ENCODE results near the gene TRMT112.

TRMT112 gene

DNA sequence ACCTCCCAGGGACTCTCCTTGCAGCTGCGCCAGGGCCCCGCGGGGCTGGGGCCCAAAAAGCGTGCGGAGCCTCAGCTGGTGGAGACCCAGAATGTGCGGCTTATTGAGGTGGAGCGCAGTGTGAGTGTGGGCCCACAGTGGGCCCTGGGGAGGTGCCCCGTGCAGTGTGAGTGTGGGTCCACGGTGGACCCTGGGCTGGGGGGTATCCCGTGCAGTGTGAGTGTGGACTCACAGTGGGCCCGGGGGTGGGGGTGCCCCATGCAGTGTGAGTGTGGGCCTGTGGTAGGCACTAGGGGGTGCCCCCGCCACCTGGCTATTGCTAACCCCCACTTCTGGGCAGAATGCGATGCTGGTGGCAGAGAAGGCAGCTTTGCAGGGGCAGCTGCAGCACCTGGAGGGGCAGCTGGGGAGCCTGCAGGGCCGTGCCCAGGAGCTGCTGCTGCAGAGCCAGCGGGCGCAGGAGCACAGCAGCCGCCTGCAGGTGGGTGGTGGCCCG, 33.8 kb upstream of the TRMT112 start:
- no peak for DNase-seq (ENCODE audit: low read depth in 3 of 3)

DNA sequence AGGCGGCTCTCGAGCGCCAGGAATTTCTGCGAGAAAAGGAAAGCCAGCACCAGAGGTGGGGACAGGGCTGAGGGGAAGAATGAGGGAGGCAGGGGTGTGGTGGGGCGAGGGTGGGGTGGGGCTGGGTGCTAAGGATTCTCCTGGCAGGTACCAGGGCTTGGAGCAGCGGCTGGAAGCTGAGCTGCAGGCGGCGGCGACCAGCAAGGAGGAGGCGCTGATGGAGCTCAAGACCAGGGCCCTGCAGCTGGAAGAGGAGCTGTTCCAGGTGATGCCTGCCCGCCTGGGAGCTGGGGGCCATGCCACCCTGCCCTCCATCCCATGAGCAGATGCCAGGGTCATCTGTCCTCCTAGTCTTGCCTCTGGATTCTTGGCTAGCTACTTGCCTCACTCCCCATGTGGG, 32.0 kb upstream of the TRMT112 start:
- DNase-seq (ENCODE audit: low read depth in 3 of 3) = no peak

DNA sequence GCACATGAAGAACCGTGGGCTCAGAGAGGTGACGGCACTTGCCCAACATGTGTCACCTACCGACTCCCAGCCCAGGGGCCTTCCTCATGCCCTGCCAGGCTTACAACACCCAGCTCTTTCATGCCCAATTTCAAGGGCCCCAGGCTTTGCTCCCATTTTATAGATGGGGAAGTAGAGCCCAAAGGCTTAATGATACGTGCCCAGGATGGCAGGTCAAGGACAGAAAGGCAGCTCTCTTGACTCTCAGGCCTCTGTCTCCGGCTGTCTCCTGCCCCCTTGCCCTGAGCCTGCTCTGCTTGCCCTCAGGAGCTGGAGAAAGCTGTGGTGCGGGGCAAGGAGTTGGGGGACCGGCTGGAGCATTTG, 31.6 kb upstream of the TRMT112 start:
- no peak for DNase-seq (ENCODE audit: low read depth in 3 of 3)

DNA sequence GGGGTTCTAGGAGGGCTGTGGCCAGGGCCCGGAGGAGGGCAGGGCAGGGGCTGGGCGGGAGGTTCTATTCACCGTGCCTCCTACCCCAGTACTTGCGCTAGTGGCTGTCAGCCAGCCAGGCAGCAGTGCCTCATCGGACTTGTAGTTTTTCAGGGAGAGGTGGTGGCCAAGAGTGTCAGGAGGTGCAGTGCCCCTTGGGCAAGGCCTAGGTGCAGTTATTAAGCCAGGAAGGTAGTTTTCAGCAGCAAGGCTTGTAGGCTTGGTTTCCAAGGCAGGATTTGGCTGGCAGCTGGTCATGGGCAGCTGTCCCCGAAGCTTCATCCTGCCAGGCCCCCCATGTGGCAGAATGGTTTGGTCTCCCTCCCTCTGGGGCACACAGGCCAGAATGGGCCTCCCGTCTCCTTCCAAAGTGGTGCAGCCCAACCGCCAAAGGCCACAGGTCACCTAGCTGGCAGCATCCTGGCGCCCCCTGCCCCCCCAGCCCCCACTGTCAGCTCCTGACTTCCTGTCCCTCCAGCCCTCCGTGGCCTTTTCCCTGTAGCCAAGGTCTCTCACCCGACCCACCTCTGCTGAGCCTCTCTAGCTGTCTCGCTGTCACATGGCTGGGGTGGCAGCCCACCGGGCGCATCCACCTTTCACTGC, 31.1 kb upstream of the TRMT112 start:
- DNase-seq (ENCODE audit: low read depth in 3 of 3) = no peak

DNA sequence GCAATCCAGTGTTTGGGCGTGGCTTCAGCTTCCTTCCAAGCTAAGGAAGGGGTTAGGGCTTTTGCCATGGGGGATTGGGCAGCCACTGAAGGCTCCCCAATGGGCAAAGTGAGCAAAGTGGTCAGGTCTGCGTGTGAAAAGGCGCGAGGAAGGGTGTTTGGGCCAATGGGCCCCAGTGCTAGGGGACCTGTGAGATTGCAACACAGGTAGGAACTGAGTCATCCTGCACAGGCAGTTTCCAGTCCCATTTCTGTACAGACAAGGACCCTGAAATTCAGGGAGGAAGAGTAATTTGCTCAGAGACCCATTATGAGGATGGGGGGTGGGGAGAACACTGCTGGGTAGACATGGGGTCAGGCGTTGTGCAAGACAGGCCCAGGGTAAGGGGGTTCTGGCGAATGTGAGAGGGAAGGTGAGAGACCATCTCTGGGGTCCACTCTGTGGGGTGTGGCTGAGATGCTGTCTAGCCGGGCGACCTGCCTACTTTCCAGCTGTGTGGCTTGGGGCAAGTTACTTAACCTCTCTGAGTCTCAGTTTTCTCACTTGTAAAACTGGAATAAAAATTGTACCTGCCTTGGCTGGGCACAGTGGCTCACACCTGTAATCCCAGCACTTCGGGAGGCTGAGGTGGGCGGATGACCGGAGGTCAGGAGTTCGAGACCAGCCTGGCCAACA, 30.0 kb upstream of the TRMT112 start:
- DNase-seq (ENCODE audit: low read depth in 3 of 3) = no peak

DNA sequence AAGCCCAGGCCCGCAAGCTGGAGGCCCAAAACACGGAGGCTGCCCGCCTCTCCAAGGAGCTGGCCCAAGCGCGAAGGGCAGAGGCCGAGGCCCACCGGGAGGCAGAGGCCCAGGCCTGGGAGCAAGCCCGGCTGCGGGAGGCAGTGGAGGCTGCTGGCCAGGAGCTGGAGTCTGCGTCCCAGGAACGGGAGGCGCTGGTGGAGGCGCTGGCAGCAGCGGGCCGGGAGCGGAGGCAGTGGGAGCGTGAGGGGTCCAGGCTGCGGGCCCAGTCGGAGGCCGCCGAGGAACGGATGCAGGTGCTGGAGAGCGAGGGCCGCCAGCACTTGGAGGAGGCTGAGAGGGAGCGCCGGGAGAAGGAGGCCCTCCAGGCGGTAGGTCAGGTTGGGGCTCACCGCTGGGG, 27.4 kb upstream of the TRMT112 start:
- no peak for DNase-seq (ENCODE audit: low read depth in 3 of 3)

DNA sequence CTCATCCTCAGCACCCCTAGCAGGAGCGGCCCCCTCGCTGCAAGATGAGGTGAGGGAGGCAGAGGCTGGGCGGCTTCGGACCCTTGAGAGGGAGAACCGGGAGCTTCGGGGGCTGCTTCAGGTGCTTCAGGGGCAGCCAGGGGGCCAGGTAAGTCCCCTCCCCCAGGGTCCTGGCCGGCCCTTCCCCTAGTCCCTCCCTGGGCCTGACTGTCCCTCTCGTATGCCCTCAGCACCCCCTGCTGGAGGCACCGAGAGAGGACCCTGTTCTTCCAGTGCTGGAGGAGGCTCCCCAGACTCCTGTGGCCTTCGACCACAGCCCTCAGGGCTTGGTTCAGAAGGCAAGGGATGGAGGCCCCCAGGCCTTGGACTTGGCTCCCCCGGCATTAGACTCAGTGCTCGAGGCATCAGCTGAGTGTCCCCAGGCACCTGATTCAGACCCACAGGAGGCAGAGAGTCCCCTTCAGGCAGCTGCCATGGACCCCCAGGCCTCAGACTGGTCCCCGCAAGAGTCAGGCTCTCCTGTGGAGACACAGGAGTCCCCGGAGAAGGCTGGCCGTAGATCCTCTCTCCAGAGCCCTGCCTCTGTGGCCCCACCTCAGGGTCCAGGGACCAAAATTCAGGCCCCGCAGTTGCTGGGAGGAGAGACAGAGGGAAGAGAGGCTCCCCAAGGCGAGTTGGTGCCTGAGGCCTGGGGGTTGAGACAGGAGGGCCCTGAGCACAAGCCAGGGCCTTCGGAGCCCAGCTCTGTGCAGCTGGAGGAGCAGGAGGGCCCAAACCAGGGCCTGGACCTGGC, 26.6 kb upstream of the TRMT112 start:
- no peak for DNase-seq (ENCODE audit: low read depth in 3 of 3)

DNA sequence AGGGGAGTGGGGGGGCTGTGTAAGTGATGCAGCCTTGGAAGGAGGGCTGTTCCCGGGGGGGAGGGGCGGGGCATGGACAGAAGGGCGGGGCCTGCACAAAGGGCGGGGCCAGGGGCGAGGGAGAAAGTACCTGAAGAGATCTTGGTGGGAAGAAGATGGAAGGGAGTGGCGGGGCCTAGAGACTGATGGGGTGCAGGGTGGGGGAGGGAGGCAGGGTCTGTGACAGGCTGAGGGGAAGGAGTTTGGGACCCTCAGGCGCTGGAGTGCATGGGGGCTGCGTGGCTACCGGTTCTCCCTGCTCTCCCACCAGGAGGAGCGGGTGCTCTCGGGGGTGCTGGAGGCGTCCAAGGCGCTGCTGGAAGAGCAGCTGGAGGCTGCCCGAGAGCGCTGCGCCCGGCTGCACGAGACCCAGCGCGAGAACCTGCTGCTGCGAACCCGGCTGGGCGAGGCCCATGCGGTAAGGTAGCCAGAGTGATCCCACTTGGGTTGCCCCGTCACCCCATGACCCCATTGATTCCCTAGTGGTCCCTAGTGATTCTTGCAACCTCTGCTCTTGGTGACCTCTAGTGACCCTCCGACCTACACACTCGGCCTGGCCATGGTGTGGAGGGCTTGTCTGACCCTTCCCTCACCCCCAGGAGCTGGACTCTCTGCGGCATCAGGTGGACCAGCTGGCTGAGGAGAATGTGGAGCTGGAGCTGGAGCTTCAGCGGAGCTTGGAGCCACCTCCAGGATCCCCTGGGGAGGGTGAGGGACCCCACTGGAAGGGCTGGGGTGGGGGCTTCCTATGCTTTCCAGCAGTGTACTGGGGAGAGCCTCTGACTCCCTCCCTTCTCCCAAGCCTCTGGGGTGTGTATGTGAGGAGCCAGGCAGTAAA, 25.7 kb upstream of the TRMT112 start:
- peak in 1 of 3 experiments; percentile 31 for DNase-seq (ENCODE audit: low read depth in 3 of 3)

DNA sequence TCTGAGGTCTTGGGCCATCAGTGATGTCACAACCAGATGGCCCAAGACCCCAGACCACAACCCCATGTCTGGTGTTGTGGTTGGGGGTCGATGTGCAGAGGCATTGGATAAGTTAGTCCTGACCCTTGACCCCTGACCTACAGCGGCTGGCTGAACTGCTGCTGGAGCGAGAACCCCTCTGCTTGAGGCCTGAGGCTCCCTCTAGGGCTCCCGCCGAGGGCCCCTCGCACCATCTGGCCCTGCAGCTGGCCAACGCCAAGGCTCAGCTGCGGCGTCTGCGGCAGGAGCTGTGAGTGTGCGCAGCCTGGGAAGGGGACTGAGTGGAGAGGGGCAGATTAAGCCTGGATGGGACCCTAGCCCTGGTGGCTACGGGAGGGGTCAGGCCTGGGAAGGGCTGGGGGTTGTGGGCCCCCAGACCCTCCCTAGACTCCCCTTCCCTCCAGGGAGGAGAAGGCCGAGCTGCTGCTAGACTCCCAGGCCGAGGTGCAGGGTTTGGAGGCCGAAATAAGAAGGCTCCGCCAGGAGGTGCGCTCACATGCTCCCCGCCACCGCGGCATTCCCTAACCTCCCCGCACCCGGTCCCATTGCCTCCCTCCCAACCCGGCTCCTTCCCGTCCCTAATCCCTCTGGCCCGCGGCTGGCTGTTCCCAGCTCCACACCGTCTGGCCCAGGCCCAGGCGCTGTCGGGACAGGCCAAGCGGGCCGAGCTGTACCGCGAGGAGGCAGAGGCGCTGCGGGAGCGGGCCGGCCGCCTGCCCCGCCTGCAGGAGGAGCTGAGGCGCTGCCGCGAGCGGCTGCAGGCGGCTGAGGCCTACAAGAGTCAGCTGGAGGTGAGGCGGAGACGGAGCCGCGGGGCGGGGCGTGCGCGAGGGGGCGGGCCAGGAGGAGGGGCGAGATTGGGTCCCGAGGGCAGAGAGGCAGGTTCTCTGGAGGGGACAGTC, 24.8 kb upstream of the TRMT112 start:
- DNase-seq (ENCODE audit: low read depth in 3 of 3) = peak; percentile 78 to 93 (median 79)

DNA sequence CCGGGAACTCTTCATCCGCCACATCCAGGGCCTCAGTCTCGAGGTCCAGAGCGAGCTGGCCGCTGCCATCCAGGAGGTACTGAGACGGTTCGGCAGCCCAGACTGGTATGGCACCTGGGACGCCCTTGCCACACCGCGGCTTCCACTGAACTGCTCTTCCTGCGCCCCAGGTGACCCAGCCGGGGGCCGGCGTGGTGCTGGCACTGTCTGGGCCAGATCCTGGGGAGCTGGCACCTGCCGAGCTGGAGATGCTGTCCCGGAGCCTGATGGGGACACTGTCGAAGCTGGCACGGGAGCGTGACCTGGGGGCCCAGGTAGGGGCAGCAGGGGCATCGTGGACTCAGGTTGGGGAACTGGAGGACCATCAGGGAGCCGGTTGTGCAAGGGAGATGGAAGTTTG, 24.1 kb upstream of the TRMT112 start:
- DNase-seq (ENCODE audit: low read depth in 3 of 3) = no peak

DNA sequence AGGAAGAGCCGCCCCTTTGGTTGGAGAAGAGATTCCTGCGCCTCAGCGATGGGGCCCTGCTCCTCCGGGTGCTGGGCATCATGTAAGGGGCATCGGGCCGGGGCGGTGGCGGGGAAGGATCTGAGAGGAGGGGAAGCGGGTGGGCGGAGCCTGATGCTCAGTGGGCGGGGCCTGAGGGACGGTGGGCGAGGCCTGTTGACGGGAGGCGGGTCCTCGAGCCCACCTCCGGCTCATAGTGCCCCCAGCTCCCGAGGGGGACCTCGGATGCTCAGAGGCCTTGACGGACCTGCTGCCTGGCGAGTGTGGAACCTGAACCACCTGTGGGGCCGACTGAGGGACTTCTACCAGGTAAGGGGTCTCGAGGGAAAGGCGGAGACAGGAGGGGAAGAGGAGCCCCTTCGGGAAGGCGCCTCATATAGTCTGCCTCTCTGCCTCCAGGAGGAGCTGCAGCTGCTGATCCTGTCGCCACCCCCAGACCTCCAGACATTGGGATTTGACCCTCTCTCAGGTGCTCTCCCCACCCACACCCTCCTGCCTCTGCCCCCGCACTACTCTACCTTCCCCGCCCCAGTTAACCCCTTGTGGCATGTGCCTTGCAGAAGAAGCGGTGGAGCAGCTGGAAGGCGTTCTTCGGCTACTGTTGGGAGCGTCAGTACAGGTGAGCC, 23.4 kb upstream of the TRMT112 start:
- DNase-seq (ENCODE audit: low read depth in 3 of 3) = peak; percentile 62 to 81 (median 66)

DNA sequence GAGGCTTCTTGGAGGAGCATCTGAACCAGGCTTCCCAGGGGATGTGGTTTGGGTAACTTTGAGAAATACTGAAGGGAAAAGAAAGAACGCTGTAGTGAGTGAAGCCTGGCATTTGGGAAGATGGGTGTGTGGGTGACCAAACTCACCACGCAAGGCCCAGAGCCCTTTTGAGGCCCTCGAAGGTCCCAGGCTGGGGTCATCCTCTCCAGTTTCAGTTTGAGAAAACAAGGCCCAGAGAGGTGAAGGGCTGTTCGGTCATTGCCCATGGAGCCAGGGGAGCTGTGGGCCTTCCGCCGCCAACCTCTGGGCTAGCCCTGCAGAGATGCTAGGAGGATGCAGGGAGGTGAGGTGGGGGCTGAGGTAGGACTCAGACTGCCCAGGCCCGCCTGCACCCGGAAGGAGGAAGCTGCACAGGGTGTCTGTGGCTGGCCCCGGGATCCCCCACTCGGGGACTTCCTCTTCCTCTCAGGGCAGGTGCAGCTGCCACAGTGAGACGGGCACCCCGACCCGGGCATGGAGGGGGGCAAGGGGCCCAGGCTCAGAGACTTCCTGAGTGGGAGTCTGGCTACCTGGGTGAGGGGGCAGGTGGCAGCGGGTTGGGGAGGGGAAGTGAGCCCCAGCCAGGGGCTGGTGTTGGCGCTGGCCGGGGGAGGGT, 22.5 kb upstream of the TRMT112 start, which contains the start of gene CCDC88B:
Gene CCDC88B, plus strand, starts transcription at position 451 of the 655 bp plus-strand sequence. Its CDS starts 63 bp downstream, at position 514.
- DNase-seq (ENCODE audit: low read depth in 3 of 3) = peak; percentile 56 to 86 (median 66)

DNA sequence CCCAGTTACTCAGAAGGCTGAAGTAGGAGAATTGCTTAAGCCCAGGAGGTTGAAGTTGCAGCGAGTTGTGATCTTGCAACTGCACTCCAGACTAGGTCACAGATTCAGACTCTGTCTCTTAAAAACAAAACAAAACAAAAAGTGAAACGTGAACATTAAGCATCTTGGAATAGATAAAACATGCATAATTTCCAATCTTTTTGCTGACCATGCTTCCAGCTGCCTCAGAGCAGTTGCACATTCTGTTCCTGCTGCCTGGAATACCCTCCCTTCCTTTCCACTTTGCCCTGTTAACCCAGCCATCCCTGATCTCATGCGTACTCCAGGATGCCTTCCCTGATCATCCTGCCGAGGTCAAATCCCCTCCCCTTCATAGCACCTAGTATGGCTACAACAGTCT, 21.9 kb upstream of the TRMT112 start:
- DNase-seq (ENCODE audit: low read depth in 3 of 3) = no peak

DNA sequence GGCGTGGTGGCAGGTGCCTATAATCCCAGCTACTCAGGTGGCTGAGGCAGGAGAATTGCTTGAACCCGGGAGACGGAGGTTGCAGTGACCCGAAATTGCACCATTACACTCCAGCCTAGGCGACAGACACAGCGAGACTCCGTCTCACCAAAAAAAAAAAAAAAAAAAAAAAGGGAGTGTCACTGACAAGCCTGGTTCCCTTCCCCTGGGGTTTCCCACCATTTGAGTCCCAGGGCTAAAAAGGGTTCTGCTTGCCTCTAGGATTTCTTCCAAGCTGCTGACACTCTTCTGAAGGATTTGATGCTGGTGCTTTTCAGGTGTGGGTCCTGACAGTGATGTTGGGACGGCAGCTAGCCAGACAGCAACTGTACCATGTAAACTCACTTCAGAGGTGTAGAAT, 21.4 kb upstream of the TRMT112 start:
- DNase-seq (ENCODE audit: low read depth in 3 of 3) = no peak

DNA sequence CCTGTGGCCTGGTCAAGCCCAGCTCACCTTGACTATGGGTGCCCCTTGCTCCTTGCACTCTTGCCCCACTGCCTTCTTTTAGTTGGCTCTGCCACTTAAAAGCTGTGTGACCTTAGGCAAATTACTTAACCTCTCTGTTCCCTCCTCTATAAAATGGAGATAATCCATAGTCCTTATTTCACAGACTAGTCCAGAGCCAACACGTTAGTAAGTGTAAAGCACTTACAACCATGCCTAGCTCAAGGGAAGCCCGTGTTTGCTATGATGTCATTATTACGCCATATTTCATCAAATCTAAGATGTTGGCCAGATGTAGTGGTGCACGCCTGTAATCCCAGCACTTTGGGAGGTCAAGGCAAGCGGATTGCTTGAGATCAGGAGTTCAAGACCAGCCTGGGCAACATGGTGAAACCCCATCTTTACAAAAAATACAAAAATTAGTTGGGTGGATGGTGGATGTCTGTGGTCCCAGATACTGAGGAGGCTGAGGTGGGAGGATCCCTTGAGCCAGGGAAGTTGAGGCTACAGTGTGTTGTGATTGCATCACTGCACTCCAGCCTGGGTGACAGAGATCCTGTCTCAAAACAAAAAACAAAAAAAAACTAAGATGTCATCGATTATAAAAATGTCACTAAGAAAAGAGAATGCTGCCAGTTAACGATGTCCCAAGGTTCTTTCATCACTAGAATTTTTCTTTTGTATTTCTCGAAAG, 20.3 kb upstream of the TRMT112 start:
- no peak for DNase-seq (ENCODE audit: low read depth in 3 of 3)

DNA sequence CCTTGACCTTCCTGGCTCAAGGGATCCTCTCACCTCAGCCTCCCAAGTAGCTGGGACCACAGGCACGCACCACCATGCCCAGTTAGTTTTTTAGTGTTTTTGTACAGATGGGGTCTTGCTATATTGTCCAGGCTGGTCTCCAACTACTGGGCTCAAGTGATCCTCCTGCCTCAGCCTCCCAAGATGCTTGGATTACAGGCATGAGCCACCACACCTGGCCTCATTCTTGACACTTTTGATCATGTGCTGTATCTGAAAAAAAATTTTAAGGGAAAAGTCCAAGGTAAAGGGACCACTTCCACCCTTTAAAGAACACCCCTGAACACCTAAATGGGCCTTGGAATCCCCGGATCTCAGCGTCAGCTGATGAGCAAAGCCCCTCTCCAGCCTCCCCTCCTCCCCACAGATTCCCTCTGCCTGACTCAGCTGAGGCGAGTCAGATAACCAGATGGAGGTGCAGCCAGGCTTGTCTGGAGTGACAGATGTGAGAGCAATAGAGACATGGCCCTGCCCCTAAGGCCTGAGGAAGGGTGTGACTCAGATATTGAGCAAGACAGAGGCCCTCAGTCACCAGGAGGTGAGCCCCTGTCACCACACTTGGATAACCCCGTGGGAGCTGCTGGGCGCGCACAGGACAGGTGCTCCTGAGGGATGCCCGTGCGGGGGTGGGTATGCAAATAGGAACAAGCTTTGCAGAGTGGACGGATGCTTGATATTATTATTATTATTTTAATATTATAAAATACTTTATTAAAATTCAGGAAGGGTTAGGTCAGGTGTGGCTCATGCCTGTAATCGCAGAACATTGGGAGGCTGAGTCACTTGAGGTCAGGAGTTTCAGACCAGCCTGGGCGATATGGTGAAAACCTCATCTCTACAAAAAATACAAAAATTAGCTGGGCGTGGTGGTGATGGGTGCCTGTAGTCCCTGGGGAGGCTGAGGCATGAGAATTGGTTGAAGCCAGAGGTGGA, 17.7 kb upstream of the TRMT112 start:
- peak in 1 of 3 experiments; percentile 43 for DNase-seq (ENCODE audit: low read depth in 3 of 3)

DNA sequence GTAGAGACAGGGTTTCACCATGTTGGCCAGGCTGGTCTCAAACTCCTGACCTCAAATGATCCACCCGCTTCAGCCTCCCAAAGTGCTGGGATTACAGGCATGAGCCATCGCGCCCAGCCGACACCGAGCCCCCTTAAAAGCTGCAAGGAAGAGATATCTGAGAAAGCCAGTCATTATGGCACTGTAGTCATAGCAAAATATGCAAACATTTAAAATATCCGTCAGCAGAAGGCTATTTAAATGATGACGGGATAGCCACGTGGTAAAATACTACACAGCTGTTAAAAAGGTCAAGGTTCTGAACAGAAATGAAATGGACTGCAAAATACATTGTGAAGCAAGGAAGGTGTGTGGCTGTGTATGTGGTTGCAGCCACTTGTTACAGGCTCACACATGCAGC, 16.2 kb upstream of the TRMT112 start:
- no peak for DNase-seq (ENCODE audit: low read depth in 3 of 3)

Data from stimulated activated CD4-positive, alpha-beta T cell treated with anti-CD3 and anti-CD28 coated beads, TNF-alpha, amount 100 ng/mL, for 24 hours (primary cell).